ENCODE data around the gene MBIP.

Gene MBIP

DNA sequence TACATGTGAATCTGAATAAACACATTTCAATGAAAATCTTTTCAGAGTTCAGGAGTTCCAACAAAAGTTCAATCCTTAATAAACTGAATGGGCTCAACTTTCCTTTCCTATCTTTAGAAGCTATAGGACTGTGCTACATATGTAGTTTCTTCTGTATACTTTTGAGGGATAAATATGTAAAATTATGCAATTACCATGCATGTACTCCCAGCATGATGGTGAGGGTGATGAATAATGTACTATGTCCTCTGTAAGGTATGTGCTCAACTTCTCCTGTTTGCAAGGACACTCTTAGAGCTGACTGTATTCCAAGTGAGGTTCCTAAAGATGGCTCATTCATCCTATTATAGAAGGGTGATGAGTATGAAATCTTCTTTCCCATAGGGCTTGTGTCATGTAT is 15.5 kb downstream of the MBIP start:
- DNase-seq (ENCODE audit: low spot score) (no peak), ATAC-seq (ENCODE audit: low read depth) (no peak)
- no peak overlapping the region for H3K4me3 ChIP-seq (ENCODE audit: severe bottlenecking)
- no peaks in the 10 kb centered on the region for H3K9me3 ChIP-seq (ENCODE audit: severe bottlenecking)
- peaks cover 11% of the 10 kb centered on the region for H3K4me1 ChIP-seq (ENCODE audit: insufficient read depth, poor library complexity, severe bottlenecking)
- no peaks in the 10 kb centered on the region for H3K27me3 ChIP-seq (ENCODE audit: insufficient read depth, poor library complexity, severe bottlenecking)
- no peak overlapping the region for H3K27ac ChIP-seq (ENCODE audit: poor library complexity, severe bottlenecking)
- TF ChIP-seq, protein P1, sequence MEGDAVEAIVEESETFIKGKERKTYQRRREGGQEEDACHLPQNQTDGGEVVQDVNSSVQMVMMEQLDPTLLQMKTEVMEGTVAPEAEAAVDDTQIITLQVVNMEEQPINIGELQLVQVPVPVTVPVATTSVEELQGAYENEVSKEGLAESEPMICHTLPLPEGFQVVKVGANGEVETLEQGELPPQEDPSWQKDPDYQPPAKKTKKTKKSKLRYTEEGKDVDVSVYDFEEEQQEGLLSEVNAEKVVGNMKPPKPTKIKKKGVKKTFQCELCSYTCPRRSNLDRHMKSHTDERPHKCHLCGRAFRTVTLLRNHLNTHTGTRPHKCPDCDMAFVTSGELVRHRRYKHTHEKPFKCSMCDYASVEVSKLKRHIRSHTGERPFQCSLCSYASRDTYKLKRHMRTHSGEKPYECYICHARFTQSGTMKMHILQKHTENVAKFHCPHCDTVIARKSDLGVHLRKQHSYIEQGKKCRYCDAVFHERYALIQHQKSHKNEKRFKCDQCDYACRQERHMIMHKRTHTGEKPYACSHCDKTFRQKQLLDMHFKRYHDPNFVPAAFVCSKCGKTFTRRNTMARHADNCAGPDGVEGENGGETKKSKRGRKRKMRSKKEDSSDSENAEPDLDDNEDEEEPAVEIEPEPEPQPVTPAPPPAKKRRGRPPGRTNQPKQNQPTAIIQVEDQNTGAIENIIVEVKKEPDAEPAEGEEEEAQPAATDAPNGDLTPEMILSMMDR (IDR thresholded peaks at IDR 0.05; ENCODE audit: poor library complexity, severe bottlenecking) = no peak
- H3K36me3 ChIP-seq (ENCODE audit: low read depth) = peaks cover 69% of the 10 kb centered on the region

DNA sequence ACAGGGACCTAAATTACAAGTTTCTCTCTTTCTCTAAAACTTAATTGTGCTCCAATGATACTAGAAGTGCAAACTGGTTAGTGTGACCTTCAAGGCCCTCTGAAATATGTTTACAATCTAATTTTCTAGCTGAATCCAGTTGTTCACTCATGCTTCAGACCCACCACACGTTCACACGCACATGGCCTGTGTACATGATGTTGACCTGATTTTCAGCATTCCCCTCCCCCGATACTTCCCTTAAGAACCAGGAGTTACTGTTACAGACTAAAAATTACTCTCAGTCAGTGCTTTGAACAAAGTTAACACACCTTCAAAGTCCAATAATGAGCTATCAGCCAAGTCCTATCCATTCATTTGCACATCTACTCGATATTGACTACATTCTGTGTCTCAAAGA is 16.5 kb downstream of the MBIP start:
- TF ChIP-seq, protein P1 (IDR thresholded peaks at IDR 0.05; ENCODE audit: poor library complexity, severe bottlenecking) = no peak
- no peaks in the 10 kb centered on the region for H3K9me3 ChIP-seq (ENCODE audit: severe bottlenecking)
- H3K4me1 ChIP-seq (ENCODE audit: insufficient read depth, poor library complexity, severe bottlenecking) = peaks cover 11% of the 10 kb centered on the region
- ATAC-seq (ENCODE audit: low read depth) = no peak
- H3K36me3 ChIP-seq (ENCODE audit: low read depth) = peaks cover 70% of the 10 kb centered on the region
- no peak for DNase-seq (ENCODE audit: low spot score)
- H3K27ac ChIP-seq (ENCODE audit: poor library complexity, severe bottlenecking) = no peak overlapping the region
- no peak overlapping the region for H3K4me3 ChIP-seq (ENCODE audit: severe bottlenecking)
- H3K27me3 ChIP-seq (ENCODE audit: insufficient read depth, poor library complexity, severe bottlenecking) = no peaks in the 10 kb centered on the region

DNA sequence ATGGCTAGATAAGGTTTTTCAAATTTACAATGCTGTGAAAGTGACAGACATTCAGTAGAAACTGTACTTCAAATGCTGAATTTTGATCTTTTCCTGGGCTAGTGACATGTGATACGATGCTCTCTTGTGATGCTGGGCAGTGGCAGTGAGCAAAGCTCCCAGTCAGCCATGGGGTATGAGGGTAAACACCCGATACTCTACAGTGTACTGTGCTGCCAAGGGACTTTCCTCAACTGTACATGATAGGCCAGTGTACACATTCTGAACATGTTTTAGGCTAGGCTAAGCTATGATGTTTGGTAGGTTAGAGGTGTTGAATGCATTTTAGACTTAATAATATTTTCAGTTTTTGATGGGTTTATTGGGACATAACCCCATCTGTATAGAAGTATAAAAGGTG is 17.6 kb downstream of the MBIP start:
- Histone ChIP-seq H3K9me3 (ENCODE audit: severe bottlenecking) (no peaks in the 10 kb centered on the region), H3K36me3 (ENCODE audit: low read depth) (peaks cover 71% of the 10 kb centered on the region), H3K27ac (ENCODE audit: poor library complexity, severe bottlenecking) (no peak overlapping the region), H3K27me3 (ENCODE audit: insufficient read depth, poor library complexity, severe bottlenecking) (no peaks in the 10 kb centered on the region), H3K4me1 (ENCODE audit: insufficient read depth, poor library complexity, severe bottlenecking) (peaks cover 11% of the 10 kb centered on the region), H3K4me3 (ENCODE audit: severe bottlenecking) (no peak overlapping the region)
- ATAC-seq (ENCODE audit: low read depth) (no peak; the same call in 2 of the 3 replicates), DNase-seq (ENCODE audit: low spot score) (no peak)
- TF ChIP-seq, protein P1 (IDR thresholded peaks at IDR 0.05; ENCODE audit: poor library complexity, severe bottlenecking) = no peak

DNA sequence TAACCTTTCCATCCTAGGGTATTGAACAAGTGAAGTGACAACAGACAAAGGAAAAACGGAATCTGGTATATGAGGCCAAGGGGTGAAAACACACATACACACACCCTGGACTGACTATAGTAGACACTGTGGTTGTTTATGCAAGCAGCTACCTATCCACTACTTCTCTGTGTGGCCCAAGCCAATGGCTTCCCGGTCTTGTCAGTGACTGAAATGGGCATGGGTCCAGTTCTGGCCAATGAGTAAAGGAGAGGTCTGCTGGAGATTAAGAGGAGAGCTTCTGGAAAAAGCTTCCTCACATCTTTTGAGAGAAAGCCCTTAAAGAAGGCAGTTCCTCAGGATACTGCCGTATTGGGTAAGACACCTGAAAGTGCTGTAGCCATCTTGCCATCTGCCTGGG is 19.3 kb downstream of the MBIP start:
- TF ChIP-seq, protein P1 (IDR thresholded peaks at IDR 0.05; ENCODE audit: poor library complexity, severe bottlenecking) = no peak
- peaks cover 65% of the 10 kb centered on the region for H3K36me3 ChIP-seq (ENCODE audit: low read depth)
- ATAC-seq (ENCODE audit: low read depth) = no peak
- H3K27me3 ChIP-seq (ENCODE audit: insufficient read depth, poor library complexity, severe bottlenecking) = no peaks in the 10 kb centered on the region
- no peak overlapping the region for H3K27ac ChIP-seq (ENCODE audit: poor library complexity, severe bottlenecking)
- H3K9me3 ChIP-seq (ENCODE audit: severe bottlenecking) = no peaks in the 10 kb centered on the region
- H3K4me1 ChIP-seq (ENCODE audit: insufficient read depth, poor library complexity, severe bottlenecking) = peaks cover 11% of the 10 kb centered on the region
- no peak overlapping the region for H3K4me3 ChIP-seq (ENCODE audit: severe bottlenecking)
- DNase-seq (ENCODE audit: low spot score) = no peak

DNA sequence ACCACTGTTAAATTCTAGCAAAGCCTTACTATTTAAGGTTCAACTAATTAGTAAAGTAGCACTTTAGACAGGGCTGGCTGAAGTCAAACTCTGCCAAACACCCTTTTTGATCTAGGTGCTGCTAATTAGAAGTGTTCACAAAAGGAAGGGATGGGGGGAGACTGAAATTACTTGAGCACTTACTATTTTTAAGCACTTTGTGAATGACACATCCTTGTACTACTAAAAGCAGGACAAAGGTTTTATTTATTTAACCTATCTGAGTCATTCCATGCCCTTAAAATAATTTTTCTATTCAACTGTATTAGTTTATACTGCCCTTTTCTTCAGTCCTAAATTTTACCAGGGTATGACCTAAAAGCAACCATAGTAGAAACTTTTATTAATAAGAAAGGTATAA is 20.1 kb downstream of the MBIP start:
- Histone ChIP-seq H3K4me3 (ENCODE audit: severe bottlenecking) (no peak overlapping the region), H3K4me1 (ENCODE audit: insufficient read depth, poor library complexity, severe bottlenecking) (peaks cover 11% of the 10 kb centered on the region), H3K27me3 (ENCODE audit: insufficient read depth, poor library complexity, severe bottlenecking) (no peaks in the 10 kb centered on the region), H3K27ac (ENCODE audit: poor library complexity, severe bottlenecking) (no peak overlapping the region), H3K36me3 (ENCODE audit: low read depth) (peaks cover 65% of the 10 kb centered on the region), H3K9me3 (ENCODE audit: severe bottlenecking) (no peaks in the 10 kb centered on the region)
- DNase-seq (ENCODE audit: low spot score) (no peak), ATAC-seq (ENCODE audit: low read depth) (peak; percentile 50; the same call in 2 of the 3 replicates)
- TF ChIP-seq, protein P1 (IDR thresholded peaks at IDR 0.05; ENCODE audit: poor library complexity, severe bottlenecking) = no peak
